ENCODE results near the gene NHLRC4.

DNA sequence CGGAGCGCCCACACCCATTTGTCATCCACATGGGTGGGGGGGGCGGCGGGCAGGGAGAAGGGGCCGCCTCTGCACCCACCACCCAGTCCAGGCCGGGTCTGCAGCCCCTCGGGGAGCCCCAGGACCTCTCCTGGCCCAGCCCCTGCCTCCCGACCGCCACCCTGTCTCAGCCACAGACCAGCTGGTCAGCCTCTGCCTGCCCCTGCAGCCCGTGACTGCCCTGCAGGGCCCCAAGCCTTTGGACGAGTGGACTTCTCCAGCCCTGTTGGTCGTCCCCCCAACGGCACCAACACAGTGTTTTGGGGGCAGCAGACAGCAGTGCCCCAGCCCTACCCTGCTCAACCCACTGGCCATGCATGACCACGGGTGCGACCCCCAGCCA is 5.4 kb upstream of the NHLRC4 start:
- no peak for TF ChIP-seq POLR2AphosphoS5 (IDR thresholded peaks at IDR 0.05; ENCODE audit: borderline replicate concordance, low read depth, low read length)
- no peak for TF ChIP-seq EZH2 (IDR thresholded peaks at IDR 0.05)

All from SK-N-MC (cell line).